Adipose tissue (tissue), 3 donors: ENCODE measurements around the gene VDR. TPM values are rescaled to one million over a fixed set of nuclear protein-coding genes. Genes with fewer than 3 reads are reported as not detected.

Experiments used
- H3K27ac ChIP-seq: one replicate; pipeline ENCODE4 v1.5.1; 2013; ENCODE audit warnings: low read depth, low read length
- WGBS, 3 donors: extraction: QIAGEN DNeasy Blood & Tissue Kit; methylation state at CpG; one replicate each; pipeline ENCODE4 v1.1.7; 2013; 5-methylcytosine and 5-hydroxymethylcytosine counted together
- polyA plus RNA-seq, 3 donors: library from polyadenylated mRNA; stranded (reverse); fragments of 200-250 nt; gene quantifications; one replicate each; pipeline ENCODE4 v1.2.3, GENCODE V29; 2013
- donor health status: healthy with polysubstance abuse.
- donor health status: Bipolar disorder and iron deficiency.
- donor health status: healthy.

VDR gene
- polyA plus RNA-seq, 3 donors: 1.2 to 2.9 (median 1.5) TPM

GRCh38 chr12:47795121-47795813 is 109.5 kb downstream of the VDR start:
- H3K27ac ChIP-seq: no peak overlapping the region
- 92 to 94% (median 93%) methylated on average over 21 of the region's 21 CpGs for WGBS, 3 donors

GRCh38 chr12:47794679-47795078 is 110.1 kb downstream of the VDR start:
- no peak overlapping the region for H3K27ac ChIP-seq
- 92 to 98% (median 96%) methylated on average over 8 to 9 of the region's 9 CpGs for WGBS, 3 donors

GRCh38 chr12:47793015-47793681 is 111.6 kb downstream of the VDR start:
- 83 to 90% (median 85%) methylated on average over 15 of the region's 15 CpGs for WGBS, 3 donors
- no peak overlapping the region for H3K27ac ChIP-seq

GRCh38 chr12:47791874-47792273 is 112.9 kb downstream of the VDR start:
- WGBS, 3 donors: 93 to 98% (median 93%) methylated on average over 16 of the region's 16 CpGs
- no peak overlapping the region for H3K27ac ChIP-seq

Other genes with a start within 250 kb of the VDR start
- gene RPAP3, start 199.0 kb downstream of the VDR start, polyA plus RNA-seq: 1 to 10 TPM; 5.9 to 9.2 (median 7.5) TPM
- 1 to 10 TPM in 1 of 3 donors, under 1 TPM in 2; 0.14 to 2.0 (median 0.54) TPM for gene ENDOU, start 179.5 kb downstream of the VDR start, polyA plus RNA-seq
- 100 to 1,000 TPM in 1 of 3 donors, 10 to 100 TPM in 2; 11.6 to 239 (median 57.9) TPM for gene RAPGEF3, start 146.1 kb downstream of the VDR start, polyA plus RNA-seq
- gene SLC48A1, start 131.8 kb downstream of the VDR start, polyA plus RNA-seq: 10 to 100 TPM in 2 of 3 donors, 1 to 10 TPM in 1; 9.8 to 21.4 (median 17.0) TPM
- 100 to 1,000 TPM in 1 of 3 donors, 10 to 100 TPM in 2; 18.9 to 107 (median 59.0) TPM for gene HDAC7, start 85.1 kb downstream of the VDR start, polyA plus RNA-seq
- 10 to 100 TPM; 21.9 to 52.5 (median 37.9) TPM for gene TMEM106C, start 58.6 kb upstream of the VDR start, polyA plus RNA-seq
- 1 to 10 TPM in 1 of 3 donors, under 1 TPM in 1, not detected in 1; 0.07 to 1.1 TPM for gene COL2A1, start 99.5 kb upstream of the VDR start, polyA plus RNA-seq
- 1 to 10 TPM; 2.5 to 4.4 (median 3.9) TPM for gene SENP1, start 201.1 kb upstream of the VDR start, polyA plus RNA-seq
- 10 to 100 TPM in 2 of 3 donors, 1 to 10 TPM in 1; 9.2 to 28.9 (median 19.1) TPM for gene PFKM, start 214.4 kb upstream of the VDR start, polyA plus RNA-seq